Fibroblast of lung (primary cell): Measurements from ENCODE around the gene KHDRBS1.

Source experiments
- CTCF ChIP-seq, 2 donors: IDR thresholded peaks in 1 of 2; conservative IDR thresholded peaks in 1 of 2; 1 replicate in 1 of 2; 2 replicates in 1 of 2; pipeline ENCODE4 v1.5.1; 2011 to 2012; ENCODE audit warnings: low read length in 2 of 2, control low read depth in 1 of 2, inconsistent platforms in 1 of 2, low read depth in 1 of 2, mild to moderate bottlenecking in 1 of 2
- EZH2 ChIP-seq: IDR thresholded peaks from 2 replicates; pipeline ENCODE4 v1.5.1; 2012; ENCODE audit warnings: low read length, control low read depth, mild to moderate bottlenecking; ENCODE audit errors: missing control alignments

DNA sequence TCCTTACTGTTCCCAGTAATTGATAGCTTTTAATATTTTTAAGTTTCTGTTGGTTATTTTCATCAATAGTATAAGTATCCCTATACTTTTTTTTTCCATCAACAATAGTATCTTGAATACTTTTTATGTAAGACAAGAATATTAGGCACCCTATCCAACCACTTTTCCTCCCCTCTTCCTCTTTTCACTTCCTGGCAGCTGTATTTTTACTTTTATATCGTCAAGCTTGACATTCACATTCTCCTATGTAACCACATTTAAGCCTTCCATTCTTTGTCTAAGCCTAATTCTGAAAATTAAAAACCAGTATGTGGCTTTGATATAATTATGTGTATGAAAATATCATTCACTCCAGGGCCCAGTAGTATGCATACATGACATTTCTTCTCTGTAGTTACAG is 68.4 kb downstream of the KHDRBS1 start:
- TF ChIP-seq EZH2 (no peak), CTCF (conservative IDR thresholded peaks at IDR 0.05 in 1 of 2, IDR thresholded peaks at IDR 0.05 in 1 of 2; ENCODE audit: low read depth in 1 of 2, low read length in 2 of 2) (no peak)
